NT2/D1 (cell line): ENCODE data around the gene CACNA1D.

ENCODE experiments used
- DNase-seq: peaks from one replicate; pipeline ENCODE4 v3.0.0-alpha.2; 2011; ENCODE audit warnings: low read depth, low spot score
- H3K27me3 ChIP-seq: 2 replicates; pipeline ENCODE4 v1.6.0; 2011; ENCODE audit warnings: mild to moderate bottlenecking; ENCODE audit not compliant: insufficient read length, insufficient read depth
- H3K36me3 ChIP-seq: 2 replicates; pipeline ENCODE4 v1.6.1; 2011; ENCODE audit warnings: mild to moderate bottlenecking, low read length, mixed read lengths; ENCODE audit not compliant: insufficient read depth, insufficient read length
- H3K4me1 ChIP-seq: 2 replicates; pipeline ENCODE4 v1.5.1; 2011; ENCODE audit not compliant: insufficient read depth, insufficient read length
- H3K4me3 ChIP-seq: 2 replicates; pipeline ENCODE4 v1.5.1; 2011; ENCODE audit warnings: low read depth; ENCODE audit not compliant: insufficient read length
- H3K9ac ChIP-seq: 2 replicates; pipeline ENCODE4 v1.6.0; 2011; ENCODE audit warnings: low read depth; ENCODE audit not compliant: insufficient read length
- H3K9me3 ChIP-seq: 2 replicates; pipeline ENCODE4 v1.5.1; 2011; ENCODE audit warnings: mild to moderate bottlenecking, low read length; ENCODE audit not compliant: insufficient read depth
- SUZ12 ChIP-seq: IDR thresholded peaks from 2 replicates; pipeline ENCODE4 v1.6.1; 2011; ENCODE audit not compliant: insufficient read length, insufficient read depth; ENCODE audit errors: extremely low read depth
- YY1 ChIP-seq: IDR thresholded peaks from 2 replicates; pipeline ENCODE4 v1.6.1; 2011; ENCODE audit not compliant: insufficient read length, insufficient read depth
- ZNF274 ChIP-seq: IDR thresholded peaks from 2 replicates; pipeline ENCODE4 v1.6.1; 2011; ENCODE audit warnings: mild to moderate bottlenecking, low read depth, low read length

The CACNA1D gene

DNA sequence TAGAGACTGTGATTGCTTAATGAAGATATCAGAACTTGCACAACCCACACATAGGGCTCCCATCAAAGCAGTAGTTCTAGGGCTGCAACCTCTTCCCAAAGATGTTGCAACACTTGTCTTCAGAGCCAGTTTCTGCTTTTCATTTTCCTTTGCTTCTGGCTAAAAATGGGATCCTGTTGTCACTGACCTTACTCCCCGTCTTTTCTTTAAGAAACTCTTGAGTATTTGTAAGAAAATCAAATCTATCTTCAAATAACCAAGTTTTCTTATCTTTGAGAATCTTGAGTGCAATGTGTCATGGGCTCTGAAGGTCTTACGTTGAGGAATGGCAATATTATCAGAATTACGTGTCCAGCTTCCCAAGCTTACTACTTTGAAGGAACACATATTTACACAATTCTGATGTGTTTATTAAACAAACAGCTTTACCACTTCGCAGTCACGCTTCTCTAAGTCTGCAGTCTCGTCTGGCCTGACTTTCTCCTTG lies 24.1 kb downstream of the CACNA1D start:
- Histone ChIP-seq H3K36me3 (no peaks in the 10 kb centered on the region), H3K4me1 (no peaks in the 10 kb centered on the region)
- DNase-seq = no peak

GRCh38 chr3:53519065-53519709 lies 24.8 kb downstream of the CACNA1D start:
- no peak overlapping the region for H3K9ac ChIP-seq
- H3K27me3 ChIP-seq = no peaks in the 10 kb centered on the region
- TF ChIP-seq SUZ12 (no peak), ZNF274 (no peak), YY1 (no peak)
- H3K9me3 ChIP-seq = no peaks in the 10 kb centered on the region
- no peaks in the 10 kb centered on the region for H3K4me1 ChIP-seq
- no peaks in the 10 kb centered on the region for H3K36me3 ChIP-seq
- DNase-seq = no peak
- no peak overlapping the region for H3K4me3 ChIP-seq

More for the DNA sequence above, 24.1 kb downstream of the CACNA1D start:
- Histone ChIP-seq H3K4me3 (no peak overlapping the region), H3K27me3 (no peaks in the 10 kb centered on the region), H3K9ac (no peak overlapping the region), H3K9me3 (no peaks in the 10 kb centered on the region)
- TF ChIP-seq ZNF274 (no peak), YY1 (no peak), SUZ12 (no peak)

- Histone ChIP-seq H3K4me3 (no peak overlapping the region), H3K36me3 (no peaks in the 10 kb centered on the region), H3K4me1 (no peaks in the 10 kb centered on the region), H3K9ac (no peak overlapping the region), H3K27me3 (no peaks in the 10 kb centered on the region), H3K9me3 (no peaks in the 10 kb centered on the region)
- DNase-seq = no peak
- TF ChIP-seq YY1 = no peak
- no peak for TF ChIP-seq SUZ12
- TF ChIP-seq ZNF274 = no peak
These were observed 28.9 kb downstream of the CACNA1D start for GRCh38 chr3:53523346-53523745.

GRCh38 chr3:53524566-53524965 lies 30.2 kb downstream of the CACNA1D start:
- H3K9me3 ChIP-seq = no peaks in the 10 kb centered on the region
- H3K4me3 ChIP-seq = no peak overlapping the region
- no peaks in the 10 kb centered on the region for H3K36me3 ChIP-seq
- no peak for TF ChIP-seq YY1
- no peak for TF ChIP-seq ZNF274
- no peak for TF ChIP-seq SUZ12
- no peak overlapping the region for H3K9ac ChIP-seq
- DNase-seq = no peak
- H3K4me1 ChIP-seq = no peaks in the 10 kb centered on the region
- H3K27me3 ChIP-seq = no peaks in the 10 kb centered on the region

DNA sequence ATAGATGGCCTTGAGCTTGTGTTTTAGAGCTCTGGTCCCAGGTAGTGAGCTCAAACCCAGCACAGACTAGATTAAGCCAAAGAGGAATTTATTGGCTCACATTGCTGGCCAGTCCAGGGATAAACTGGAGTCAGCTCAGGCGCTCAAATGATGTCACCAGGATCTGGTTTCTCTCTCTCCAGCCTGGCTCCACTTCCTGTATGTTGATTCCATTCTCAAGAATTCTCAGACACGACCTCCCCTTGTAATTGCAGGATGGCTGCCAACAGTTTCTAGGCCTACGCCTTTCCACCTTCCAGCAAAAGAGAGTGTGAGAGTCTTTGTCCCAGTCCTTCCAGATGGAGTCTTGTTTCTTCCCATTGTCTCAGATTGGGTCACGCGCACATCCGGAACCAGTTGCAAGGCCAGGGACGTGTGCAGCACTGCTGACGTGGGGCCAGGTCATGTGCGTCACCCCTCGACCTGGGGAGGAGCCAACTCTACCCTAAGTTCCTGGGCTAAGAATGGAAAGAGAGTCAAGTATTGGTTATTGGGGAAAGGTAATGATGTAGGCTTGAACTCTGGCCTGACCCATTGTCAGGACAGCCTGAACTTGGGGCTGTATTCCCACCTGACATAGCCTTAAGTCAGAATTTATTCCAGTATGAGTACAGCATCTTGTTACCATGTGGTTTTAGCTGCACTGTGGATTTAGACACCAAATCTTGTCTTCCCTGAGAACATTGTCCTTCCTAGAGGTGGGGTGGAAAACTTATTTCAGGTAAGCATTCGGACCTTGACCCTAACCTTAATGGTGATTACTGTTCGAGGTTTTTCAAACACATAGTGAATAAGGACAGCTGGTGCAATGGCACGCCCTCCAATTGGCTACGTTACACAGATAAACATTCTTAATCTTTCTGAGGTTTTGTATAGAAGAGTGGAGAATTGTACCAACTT lies 31.6 kb downstream of the CACNA1D start:
- Histone ChIP-seq H3K4me3 (no peak overlapping the region), H3K27me3 (no peaks in the 10 kb centered on the region)
- TF ChIP-seq YY1 = no peak

GRCh38 chr3:53526704-53527055 lies 32.3 kb downstream of the CACNA1D start:
- no peak for DNase-seq
- Histone ChIP-seq H3K9me3 (no peaks in the 10 kb centered on the region), H3K4me1 (no peaks in the 10 kb centered on the region), H3K36me3 (no peaks in the 10 kb centered on the region), H3K4me3 (no peak overlapping the region), H3K27me3 (no peaks in the 10 kb centered on the region), H3K9ac (no peak overlapping the region)
- TF ChIP-seq ZNF274 (no peak), SUZ12 (no peak), YY1 (no peak)

More for the DNA sequence above, 31.6 kb downstream of the CACNA1D start:
- no peaks in the 10 kb centered on the region for H3K4me1 ChIP-seq
- no peak overlapping the region for H3K9ac ChIP-seq
- H3K36me3 ChIP-seq = no peaks in the 10 kb centered on the region
- H3K9me3 ChIP-seq = no peaks in the 10 kb centered on the region
- DNase-seq = no peak

GRCh38 chr3:53530205-53530604 lies 35.8 kb downstream of the CACNA1D start:
- no peak for DNase-seq
- Histone ChIP-seq H3K9me3 (no peaks in the 10 kb centered on the region), H3K9ac (no peak overlapping the region), H3K27me3 (no peaks in the 10 kb centered on the region), H3K4me3 (no peak overlapping the region), H3K4me1 (peaks cover 3% of the 10 kb centered on the region), H3K36me3 (no peaks in the 10 kb centered on the region)
- TF ChIP-seq ZNF274 (no peak), SUZ12 (no peak), YY1 (no peak)
